Body of pancreas (tissue), 4 donors: ENCODE data around the gene SPARCL1.

Experiments
- POLR2A ChIP-seq, 3 donors: fragments of 450-650 bp; IDR thresholded peaks; one replicate each; pipeline ENCODE4 v1.6.1; 2016; ENCODE audit warnings: antibody characterized with exemption in 3 of 3, mild to moderate bottlenecking in 2 of 3
- TF ChIP-seq, protein P1 (sequence below), 7 experiments: fragments of 450-650 bp in 4 of 7; fragments of 200-600 bp in 3 of 7; sonication (generic) in 3 of 7; IDR thresholded peaks; one replicate each; pipeline ENCODE4 v1.5.1; 2016 to 2019; ENCODE audit warnings: antibody characterized with exemption in 7 of 7

DNA sequence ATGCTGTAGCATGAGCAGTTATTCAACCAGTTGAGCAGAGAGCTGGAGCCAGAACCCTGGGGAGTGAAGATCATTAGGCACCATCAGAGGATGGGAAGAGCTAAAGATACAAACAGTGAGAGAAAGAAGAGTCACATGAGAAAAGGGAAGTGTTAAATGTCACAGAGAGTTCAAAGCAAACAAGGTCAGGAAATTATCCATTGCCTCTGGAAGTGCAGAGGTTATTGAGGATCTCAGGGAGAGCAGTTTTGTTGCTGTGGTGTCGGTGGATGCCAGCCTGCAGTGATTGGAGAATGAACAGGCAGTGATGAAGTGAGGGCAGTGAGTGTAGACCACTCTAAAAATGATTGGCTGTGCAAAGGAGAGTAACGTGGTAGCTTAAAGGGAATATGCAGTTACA is 17.7 kb downstream of the SPARCL1 start:
- TF ChIP-seq, protein P1, sequence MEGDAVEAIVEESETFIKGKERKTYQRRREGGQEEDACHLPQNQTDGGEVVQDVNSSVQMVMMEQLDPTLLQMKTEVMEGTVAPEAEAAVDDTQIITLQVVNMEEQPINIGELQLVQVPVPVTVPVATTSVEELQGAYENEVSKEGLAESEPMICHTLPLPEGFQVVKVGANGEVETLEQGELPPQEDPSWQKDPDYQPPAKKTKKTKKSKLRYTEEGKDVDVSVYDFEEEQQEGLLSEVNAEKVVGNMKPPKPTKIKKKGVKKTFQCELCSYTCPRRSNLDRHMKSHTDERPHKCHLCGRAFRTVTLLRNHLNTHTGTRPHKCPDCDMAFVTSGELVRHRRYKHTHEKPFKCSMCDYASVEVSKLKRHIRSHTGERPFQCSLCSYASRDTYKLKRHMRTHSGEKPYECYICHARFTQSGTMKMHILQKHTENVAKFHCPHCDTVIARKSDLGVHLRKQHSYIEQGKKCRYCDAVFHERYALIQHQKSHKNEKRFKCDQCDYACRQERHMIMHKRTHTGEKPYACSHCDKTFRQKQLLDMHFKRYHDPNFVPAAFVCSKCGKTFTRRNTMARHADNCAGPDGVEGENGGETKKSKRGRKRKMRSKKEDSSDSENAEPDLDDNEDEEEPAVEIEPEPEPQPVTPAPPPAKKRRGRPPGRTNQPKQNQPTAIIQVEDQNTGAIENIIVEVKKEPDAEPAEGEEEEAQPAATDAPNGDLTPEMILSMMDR (IDR thresholded peaks at IDR 0.05): no peak
- TF ChIP-seq POLR2A (IDR thresholded peaks at IDR 0.05): no peak
